HuH-7 (cell line): ENCODE results near the gene MYORG.

ENCODE experiments used
- DNase-seq: peaks from one replicate; pipeline ENCODE4 v3.0.0; 2011; ENCODE audit warnings: low spot score

MYORG gene

DNA sequence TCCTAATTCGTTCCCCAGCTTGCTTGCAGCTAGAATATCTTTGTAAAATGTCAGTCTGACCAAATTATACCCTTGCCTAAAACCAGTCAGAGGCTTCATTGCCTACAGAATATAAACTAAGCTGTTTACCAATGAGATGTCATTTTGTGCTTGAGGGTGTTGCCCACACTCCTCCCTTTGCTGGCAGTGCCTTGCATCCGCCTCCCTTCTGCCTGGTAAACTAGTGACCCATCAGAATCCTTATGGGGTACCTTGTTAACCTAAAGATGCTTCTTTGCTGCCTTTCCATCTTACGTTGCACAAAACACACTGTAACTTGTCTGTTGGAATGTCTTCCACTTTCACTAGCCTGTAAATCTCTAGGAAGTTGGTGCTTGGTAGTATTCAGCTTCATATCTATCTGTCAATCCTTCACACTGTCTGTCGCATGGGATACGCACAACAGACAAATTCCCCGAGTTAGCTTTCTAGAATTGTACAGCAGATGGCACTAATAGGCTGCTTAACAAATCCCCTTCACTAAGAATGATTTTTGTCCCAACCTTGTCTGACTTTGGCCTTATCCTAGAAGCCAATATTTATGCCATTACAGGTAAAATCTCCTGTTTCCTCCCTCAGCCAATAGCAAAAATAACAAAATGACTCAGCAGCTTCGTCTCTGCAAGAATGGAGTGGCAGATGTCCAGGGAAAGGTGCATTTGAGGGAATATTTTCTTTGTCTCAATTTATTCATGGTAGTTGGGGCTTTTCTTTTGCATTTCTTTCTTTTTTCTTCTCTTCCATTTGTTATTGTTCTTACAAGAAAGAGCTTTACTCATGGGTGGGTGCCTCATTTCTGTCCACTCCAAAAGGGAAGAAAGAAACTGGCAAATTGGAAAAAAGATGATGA is 44.4 kb downstream of the MYORG start:
- peak; percentile 34 for DNase-seq

DNA sequence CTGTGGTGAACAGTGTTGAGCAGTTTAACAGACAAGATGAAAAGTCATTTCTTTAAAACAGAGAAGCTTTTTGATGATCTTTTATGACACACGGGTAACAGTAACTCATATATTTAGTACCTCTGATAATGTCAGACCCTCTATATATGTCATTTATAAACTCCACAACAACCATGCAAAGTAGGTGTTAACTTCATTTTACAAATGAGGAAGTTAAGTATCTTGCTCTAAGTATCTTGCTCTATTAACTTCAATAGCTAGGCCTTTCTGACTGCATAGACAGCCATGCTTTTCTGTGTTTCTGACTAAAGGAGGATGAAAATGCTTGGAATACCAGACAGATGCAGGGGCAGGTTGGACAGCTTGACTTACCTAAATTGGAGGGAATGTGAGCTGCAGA is 45.5 kb downstream of the MYORG start:
- no peak for DNase-seq

DNA sequence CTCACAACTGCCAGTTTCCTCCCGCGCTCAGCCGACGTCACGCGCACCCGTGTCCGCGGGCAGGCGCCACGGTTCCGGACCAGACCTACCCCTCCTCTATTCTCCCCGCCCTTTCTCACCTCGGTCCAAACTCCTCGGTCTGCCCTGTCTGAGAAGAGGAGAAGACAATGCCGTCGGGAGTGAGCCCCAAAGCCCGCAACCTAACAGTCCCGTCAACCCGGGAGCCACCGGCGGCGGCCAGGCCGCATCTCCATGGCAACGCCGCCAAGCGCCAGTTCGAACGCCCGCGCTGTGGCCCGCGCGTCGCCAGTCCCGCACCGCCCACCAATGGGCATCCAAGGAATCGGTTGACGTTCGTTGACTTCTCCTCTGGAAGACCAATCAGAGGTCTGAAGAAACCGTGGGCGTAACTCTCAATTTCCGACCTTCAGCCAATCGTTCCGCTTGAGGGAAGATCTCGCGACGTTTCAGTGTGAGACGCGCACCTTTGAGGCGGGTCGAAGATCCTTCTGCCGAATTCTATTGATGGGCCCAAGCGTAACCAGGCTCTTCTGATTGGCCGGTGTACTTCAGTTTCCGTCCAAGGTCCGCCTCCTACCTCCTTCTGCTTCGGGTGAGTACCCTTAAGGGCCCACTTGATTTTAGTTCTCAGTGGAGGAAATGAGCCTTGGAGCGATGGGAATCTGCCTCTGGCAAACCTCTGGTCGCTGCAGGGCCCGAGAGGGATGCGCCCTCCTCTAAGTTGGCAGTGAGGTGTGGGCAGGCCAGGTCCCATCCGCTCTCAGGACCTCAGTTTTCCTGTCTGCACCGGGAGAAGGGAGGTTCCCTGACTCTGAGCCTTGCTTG is 47.5 kb downstream of the MYORG start, which contains the start of the genes KIF24 and NUDT2:
Gene KIF24, minus strand, starts transcription at position 282 of the 846 bp plus-strand sequence. CDS start 17,922 bp downstream, outside the sequence.
Gene NUDT2, plus strand, starts transcription at position 583 of the 846 bp plus-strand sequence. CDS start 9,471 bp downstream, outside the sequence.
- peak; percentile 81 for DNase-seq

DNA sequence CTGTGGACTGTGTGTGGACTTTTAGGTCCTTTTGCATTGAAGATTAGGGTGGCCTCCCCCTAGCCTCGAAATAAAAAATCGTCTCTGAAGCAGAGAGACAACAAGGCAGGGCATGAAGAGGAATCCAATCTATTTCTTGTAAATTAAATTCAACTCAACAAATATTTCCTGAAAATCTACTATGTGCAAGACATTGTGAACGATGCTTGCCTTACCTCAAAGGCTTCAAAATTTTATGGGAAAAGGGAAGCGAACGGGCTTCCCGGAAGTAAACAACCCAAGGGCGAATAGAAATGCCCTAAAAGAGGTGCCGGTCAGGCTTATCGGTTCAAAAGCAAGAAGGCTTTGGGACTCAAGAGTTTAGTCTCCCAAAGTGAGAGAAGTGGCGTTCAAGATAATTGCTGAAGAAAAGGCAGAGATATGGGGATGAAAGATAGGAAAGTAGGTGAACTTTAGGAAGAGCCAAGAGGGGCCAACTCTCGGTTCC is 48.2 kb downstream of the MYORG start:
- peak; percentile 19 for DNase-seq

DNA sequence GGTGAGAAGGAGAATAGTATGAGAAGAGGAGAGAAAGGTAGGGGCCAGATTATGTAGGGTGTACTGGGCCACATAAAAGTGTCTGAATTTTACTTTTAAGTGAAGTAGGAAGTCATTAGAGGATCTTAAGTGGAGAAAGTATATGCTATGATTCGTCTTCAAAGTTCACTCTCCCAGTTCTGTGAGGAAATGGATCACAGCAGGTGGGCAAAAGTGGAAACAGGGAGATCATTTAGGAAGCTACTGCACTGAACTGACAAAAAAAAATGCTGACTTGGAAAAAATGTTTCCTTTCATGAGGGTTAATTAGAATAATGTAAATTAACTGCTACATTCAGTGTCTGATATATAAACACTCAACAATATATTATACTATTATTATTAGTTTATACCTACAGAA is 50.0 kb downstream of the MYORG start:
- no peak for DNase-seq

DNA sequence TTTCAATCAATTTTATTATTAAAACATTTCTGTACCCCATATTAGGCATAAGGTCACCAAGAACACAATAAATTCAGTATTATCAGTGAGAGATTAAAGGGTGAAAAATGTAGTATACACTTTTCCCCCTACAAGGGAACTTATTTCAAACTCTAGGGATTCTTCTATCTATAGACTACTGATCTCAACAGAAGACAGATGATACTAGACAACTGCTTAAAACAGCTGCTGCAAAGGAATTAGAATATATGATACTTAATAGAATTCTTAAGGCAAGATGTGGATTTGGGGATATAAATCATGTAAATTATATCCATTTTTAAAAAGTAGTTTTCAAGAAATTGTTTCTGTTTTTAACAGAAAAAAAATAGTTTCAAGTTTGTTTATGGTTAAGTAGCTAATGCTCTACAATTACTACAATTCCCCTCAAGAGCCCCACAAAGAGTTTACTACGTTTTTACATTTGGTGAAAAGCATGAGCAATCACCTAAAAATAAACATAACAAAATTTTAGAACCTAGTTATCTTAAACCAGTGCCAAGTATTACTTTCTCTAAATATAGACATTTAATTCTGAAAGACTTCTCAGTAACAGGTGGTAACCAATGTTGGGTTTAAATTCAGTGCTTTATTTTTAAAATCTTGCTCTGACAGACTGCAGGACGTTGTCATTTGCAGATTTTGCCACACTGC is 53.7 kb downstream of the MYORG start:
- DNase-seq, result no peak

DNA sequence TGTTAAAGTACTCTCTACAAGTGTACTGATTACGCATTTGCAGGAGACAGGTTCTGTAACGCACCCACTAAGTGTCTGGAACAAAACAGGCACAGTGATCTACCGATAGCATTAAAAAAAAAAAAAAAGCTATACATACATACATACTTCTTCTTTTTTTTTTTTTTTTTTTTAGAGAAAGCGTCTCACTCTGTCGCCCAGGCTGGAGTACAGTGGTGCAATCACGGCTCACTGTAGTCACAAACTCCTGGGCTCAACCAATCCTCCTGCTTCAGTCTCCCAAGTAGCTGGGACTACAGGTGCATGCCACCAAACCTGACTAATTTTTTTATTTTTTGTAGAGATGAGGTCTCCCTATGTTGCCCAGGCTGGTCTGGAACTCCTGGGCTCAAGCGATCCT is 55.2 kb downstream of the MYORG start:
- DNase-seq, result no peak

DNA sequence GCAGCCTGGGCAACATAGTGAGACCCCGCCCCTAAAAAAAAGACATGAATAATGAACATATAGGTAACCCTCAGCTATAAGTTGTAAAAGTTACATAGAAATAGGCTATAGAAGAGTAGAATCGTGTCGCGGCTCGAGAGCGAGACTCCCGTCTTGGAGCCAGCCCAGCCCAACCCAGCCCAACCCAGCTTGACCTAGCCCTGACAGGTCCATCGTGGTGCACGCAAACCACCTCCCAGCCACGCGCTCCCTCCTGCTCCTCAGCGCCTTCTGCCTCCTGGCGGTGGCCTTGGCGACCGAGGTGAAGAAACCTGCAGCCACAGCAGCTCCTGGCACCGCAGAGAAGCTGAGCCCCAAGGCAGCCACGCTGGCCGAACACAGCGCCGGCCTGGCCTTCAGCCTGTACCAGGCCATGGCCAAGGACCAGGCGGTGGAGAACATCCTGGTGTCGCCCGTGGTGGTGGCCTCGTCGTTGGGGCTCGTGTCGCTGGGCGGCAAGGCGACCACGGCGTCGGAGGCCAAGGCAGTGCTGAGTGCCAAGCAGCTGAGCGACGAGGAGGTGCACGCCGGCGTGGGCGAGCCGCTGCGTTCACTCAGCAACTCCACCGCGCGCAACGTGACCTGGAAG is 58.4 kb downstream of the MYORG start:
- no peak for DNase-seq

DNA sequence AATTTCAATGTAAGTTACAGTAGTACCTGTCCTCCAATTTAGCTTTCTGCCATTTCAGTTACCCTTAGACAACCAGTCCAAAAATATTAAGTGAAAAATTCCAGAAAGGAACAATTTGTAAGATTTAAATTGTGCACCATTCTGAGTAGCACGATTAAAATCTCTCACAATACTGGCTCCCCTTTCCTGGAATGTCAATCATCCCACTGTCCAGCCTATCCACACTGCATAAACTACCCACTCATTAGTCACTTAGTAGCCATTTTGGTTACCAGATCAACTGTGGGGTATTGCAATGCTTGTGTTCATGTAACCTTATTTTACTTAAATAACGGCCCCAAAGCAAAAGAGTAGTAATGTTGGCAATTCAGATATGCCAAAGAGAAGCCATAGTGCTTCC is 59.3 kb downstream of the MYORG start:
- no peak for DNase-seq
